ENCODE data around the gene LBR.

GRCh38 chr1:225427235-225428067 lies at the start of gene LBR:
- TF ChIP-seq CTCF (IDR thresholded peaks at IDR 0.05) (no peak), POLR2A (IDR thresholded peaks at IDR 0.05) (peak in 1 of 2 donors; percentile 47)

Data from thyroid gland (tissue), 4 donors.